Stimulated activated effector memory CD8-positive, alpha-beta T cell treated with anti-CD3 and anti-CD28 coated beads, Interleukin-12 subunit alpha, Interleukin-12 subunit beta, amount 100 ng/mL, for 72 hours (primary cell): ENCODE measurements around the gene PRRG3.
A peak's percentile ranks its signal among the peaks of the same experiment; 100 is the strongest.
"Not testable (repeated sequence)": the region's sequence is repeated elsewhere in the genome, so short reads cannot be mapped to it uniquely, and the experiment has no call there.

Experiments
- ATAC-seq: fragments of 150-1000 bp; cut with Tn5 transposase; 2 replicates; pipeline ENCODE4 v1.10.0; 2021
- DNase-seq, 2 donors: peaks; one replicate each; pipeline ENCODE4 v3.0.0; 2021 to 2022; ENCODE audit warnings: low spot score in 2 of 2
- H3K27ac Mint-ChIP-seq: one replicate; pipeline ENCODE4 v1.8.0; 2022; ENCODE audit warnings: mild to moderate bottlenecking, mixed read lengths
- H3K36me3 Mint-ChIP-seq: one replicate; pipeline ENCODE4 v1.8.0; 2022; ENCODE audit warnings: mild to moderate bottlenecking, mixed read lengths
- H3K4me1 Mint-ChIP-seq: one replicate; pipeline ENCODE4 v1.8.0; 2022; ENCODE audit warnings: mixed read lengths
- H3K4me3 Mint-ChIP-seq: one replicate; pipeline ENCODE4 v1.8.0; 2022; ENCODE audit warnings: mild to moderate bottlenecking, mixed read lengths
- H3K9me3 Mint-ChIP-seq: one replicate; pipeline ENCODE4 v1.8.0; 2022; ENCODE audit warnings: mixed read lengths

The PRRG3 gene

GRCh38 chrX:151694661-151695582 lies at the start of gene PRRG3:
Gene PRRG3, plus strand, starts transcription at chrX:151695458. Its CDS starts 3,357 bp downstream, at chrX:151698815.
- no peak within 1 kb of the TSS for H3K4me3 Mint-ChIP-seq
- no peak for DNase-seq
- H3K4me1 Mint-ChIP-seq: no peaks in the 10 kb centered on the region
- H3K9me3 Mint-ChIP-seq: no peaks in the 10 kb centered on the region
- ATAC-seq: no peak
- H3K27ac Mint-ChIP-seq: no peak within 1 kb of the TSS
- no peaks in the 10 kb centered on the region for H3K36me3 Mint-ChIP-seq

GRCh38 chrX:151675121-151675746 lies 20.0 kb upstream of the PRRG3 start:
- Mint-ChIP-seq H3K36me3 (no peaks in the 10 kb centered on the region), H3K27ac (no peak overlapping the region), H3K4me3 (no peak overlapping the region), H3K9me3 (no peaks in the 10 kb centered on the region), H3K4me1 (no peaks in the 10 kb centered on the region)
- ATAC-seq (no peak), DNase-seq (no peak)

GRCh38 chrX:151676196-151676595 lies 19.1 kb upstream of the PRRG3 start:
- Mint-ChIP-seq H3K4me1 (no peaks in the 10 kb centered on the region), H3K9me3 (no peaks in the 10 kb centered on the region), H3K36me3 (no peaks in the 10 kb centered on the region), H3K4me3 (no peak overlapping the region), H3K27ac (no peak overlapping the region)
- ATAC-seq: no peak
- DNase-seq: no peak

GRCh38 chrX:151679798-151680402 lies 15.4 kb upstream of the PRRG3 start:
- DNase-seq: no peak
- no peaks in the 10 kb centered on the region for H3K4me1 Mint-ChIP-seq
- H3K36me3 Mint-ChIP-seq: no peaks in the 10 kb centered on the region

GRCh38 chrX:151680805-151681204 lies 14.5 kb upstream of the PRRG3 start:
- ATAC-seq: peak; percentile 67
- Mint-ChIP-seq H3K27ac (no peak overlapping the region), H3K4me1 (no peaks in the 10 kb centered on the region), H3K36me3 (no peaks in the 10 kb centered on the region), H3K9me3 (no peaks in the 10 kb centered on the region), H3K4me3 (no peak overlapping the region)
- DNase-seq: peak; percentile 15 to 78

More at GRCh38 chrX:151679798-151680402, 15.4 kb upstream of the PRRG3 start:
- no peak for ATAC-seq
- no peaks in the 10 kb centered on the region for H3K9me3 Mint-ChIP-seq
- no peak overlapping the region for H3K27ac Mint-ChIP-seq
- no peak overlapping the region for H3K4me3 Mint-ChIP-seq

DNA sequence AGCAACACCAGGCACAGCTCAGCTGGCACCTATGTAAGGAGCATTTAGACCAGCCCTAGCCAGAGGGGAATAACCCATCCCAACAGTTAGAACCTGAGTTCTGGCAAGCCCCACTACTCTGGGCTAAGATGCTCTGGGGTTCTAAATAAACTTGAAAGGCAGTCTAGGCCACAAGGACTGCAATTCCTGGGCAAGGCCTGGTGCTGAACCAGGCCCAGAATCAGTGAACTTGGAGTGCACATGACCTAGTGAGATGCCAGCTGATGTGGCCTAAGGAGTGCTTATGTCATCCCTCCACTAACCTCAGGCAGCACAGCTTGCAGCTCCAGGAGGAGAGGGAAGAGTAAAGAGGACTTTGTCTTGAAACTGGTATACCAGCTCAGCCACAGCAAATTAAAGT lies 7.6 kb upstream of the PRRG3 start:
- H3K9me3 Mint-ChIP-seq: no peaks in the 10 kb centered on the region
- H3K4me1 Mint-ChIP-seq: no peaks in the 10 kb centered on the region
- DNase-seq: no peak
- no peaks in the 10 kb centered on the region for H3K36me3 Mint-ChIP-seq
- H3K4me3 Mint-ChIP-seq: no peak overlapping the region
- no peak for ATAC-seq
- no peak overlapping the region for H3K27ac Mint-ChIP-seq

DNA sequence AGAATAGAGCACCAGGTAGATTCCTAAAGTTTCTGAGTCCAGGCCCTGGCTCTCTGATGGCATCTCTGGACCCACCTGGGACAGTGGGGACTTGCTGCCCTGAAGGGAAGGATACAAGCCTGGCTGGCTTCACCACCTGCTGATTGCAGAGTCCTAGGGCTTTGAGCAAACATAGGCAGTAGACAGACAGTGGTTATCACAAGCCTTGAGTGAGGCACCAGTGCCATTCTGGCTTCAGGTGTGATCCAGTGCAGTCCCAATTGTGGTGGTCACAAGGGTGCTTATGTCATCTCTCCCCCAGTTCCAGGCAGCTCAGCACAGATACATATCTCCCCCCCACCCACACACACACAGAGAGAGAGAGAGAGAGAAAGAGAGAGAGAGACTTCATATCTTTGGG lies 6.6 kb upstream of the PRRG3 start:
- DNase-seq (no peak), ATAC-seq (no peak)
- no peaks in the 10 kb centered on the region for H3K9me3 Mint-ChIP-seq
- no peak overlapping the region for H3K27ac Mint-ChIP-seq
- no peaks in the 10 kb centered on the region for H3K36me3 Mint-ChIP-seq
- no peak overlapping the region for H3K4me3 Mint-ChIP-seq
- H3K4me1 Mint-ChIP-seq: no peaks in the 10 kb centered on the region

- Mint-ChIP-seq H3K4me1 (no peaks in the 10 kb centered on the region), H3K9me3 (no peaks in the 10 kb centered on the region), H3K27ac (no peak overlapping the region), H3K4me3 (no peak overlapping the region), H3K36me3 (no peaks in the 10 kb centered on the region)
- ATAC-seq (no peak), DNase-seq (no peak)
Measured at GRCh38 chrX:151692825-151693224, 2.4 kb upstream of the PRRG3 start.

GRCh38 chrX:151694121-151694520 lies 1.1 kb upstream of the PRRG3 start:
- no peaks in the 10 kb centered on the region for H3K36me3 Mint-ChIP-seq
- no peak overlapping the region for H3K4me3 Mint-ChIP-seq
- ATAC-seq (no peak), DNase-seq (no peak)
- no peaks in the 10 kb centered on the region for H3K4me1 Mint-ChIP-seq
- no peaks in the 10 kb centered on the region for H3K9me3 Mint-ChIP-seq
- H3K27ac Mint-ChIP-seq: no peak overlapping the region

DNA sequence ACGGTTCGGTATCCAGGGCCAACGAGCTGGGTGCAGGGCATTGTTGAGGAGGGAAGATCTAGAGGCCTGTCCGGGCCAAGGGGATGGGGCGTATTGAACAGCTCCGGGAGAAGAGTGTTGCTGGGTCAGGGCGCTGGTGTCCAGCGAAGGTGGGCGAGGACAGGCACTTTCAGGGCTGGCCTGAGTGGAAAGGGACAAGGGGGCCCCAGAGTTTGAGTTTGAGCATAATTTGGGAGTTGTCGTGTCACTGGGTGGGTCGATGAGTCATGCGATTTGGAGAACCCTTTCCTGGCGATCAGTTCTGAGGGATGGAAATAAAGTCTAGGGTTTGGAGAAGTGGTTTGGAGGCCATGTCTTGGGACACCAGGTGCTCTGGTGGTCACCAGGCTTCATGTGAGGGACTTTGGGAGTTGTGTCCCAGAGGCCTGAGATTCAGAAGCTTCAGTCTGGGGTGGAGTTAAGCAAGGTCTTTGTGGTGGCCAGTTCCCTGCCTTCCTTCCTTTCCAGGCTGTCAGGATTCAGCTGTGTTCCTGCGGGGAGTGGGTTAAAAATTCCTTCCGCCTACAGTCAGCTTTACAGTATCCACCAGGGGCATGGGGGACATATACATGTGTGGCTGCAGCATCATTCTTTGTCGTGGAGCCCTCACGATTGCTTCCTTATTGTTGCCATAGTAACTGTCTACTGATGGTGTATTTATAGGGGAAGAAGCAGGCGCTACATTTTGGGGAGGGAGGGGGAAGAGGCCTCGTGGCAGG lies 504 bp downstream of the PRRG3 start:
- Mint-ChIP-seq H3K36me3 (no peaks in the 10 kb centered on the region), H3K4me3 (no peak overlapping the region), H3K4me1 (no peaks in the 10 kb centered on the region), H3K9me3 (no peaks in the 10 kb centered on the region), H3K27ac (no peak overlapping the region)
- ATAC-seq (no peak), DNase-seq (no peak)

DNA sequence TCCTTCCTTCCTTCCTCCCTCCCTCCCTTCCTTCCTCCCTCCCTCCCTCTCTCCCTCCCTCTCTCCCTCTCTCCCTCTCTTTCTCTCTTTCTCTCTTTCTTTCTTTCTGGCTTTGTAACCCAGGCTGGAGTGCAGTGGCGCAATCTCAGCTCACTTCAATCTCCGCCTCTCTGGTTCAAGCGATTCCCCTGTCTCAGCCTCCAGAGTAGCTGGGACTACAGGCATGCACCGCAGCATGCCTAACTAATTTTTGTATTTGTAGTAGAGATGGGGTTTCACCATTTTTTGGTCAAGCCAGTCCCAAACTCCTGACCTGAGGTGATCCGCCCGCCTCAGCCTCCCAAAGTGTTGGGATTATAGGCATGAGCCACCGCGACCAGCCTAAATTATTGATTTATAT lies 1.8 kb downstream of the PRRG3 start:
- not testable (repeated sequence) for H3K4me3 Mint-ChIP-seq, H3K4me1 Mint-ChIP-seq, H3K27ac Mint-ChIP-seq, H3K9me3 Mint-ChIP-seq, ATAC-seq, DNase-seq, H3K36me3 Mint-ChIP-seq

DNA sequence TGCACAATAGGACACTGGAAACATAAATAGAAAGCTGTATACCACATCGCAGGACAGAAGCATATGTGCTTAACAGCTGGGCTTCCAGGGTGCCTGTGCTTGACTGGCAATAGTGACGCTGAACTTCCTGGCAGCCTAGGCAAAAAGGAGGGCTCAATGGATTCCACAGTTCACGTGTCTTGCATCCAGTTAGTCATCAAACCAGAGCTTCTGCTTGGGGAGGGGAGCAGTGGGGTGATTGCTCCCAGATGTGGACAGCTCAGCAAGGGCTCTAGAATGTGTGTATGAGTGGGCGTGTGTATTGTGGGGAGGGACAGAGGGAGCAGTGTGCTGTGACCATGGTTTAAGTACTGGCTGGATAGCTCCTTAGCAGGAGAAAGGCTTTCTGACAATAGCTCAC lies 2.3 kb downstream of the PRRG3 start:
- DNase-seq (no peak), ATAC-seq (no peak)
- H3K9me3 Mint-ChIP-seq: no peaks in the 10 kb centered on the region

DNA sequence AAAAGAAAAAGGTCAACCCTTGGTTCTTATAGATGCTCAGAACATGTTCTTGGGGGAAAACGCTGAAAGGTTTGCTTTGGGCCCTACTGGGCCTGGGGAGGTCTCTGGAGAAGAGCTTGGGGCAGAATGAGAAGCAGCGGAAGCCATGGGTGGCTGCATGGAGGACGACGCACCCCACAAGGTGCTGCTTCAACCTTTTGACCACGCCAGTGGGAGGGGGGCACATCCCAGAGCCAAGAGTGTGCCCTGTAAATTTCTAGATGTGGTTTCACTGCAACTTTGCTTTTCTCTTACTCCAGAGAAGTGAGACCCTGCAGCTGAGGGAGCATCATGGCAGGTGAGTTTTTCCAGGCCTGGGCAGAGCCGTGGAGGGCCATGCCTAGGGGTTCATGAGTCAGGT lies 3.2 kb downstream of the PRRG3 start:
- H3K36me3 Mint-ChIP-seq: no peaks in the 10 kb centered on the region
- ATAC-seq (no peak), DNase-seq (no peak)
- no peak overlapping the region for H3K27ac Mint-ChIP-seq
- H3K4me1 Mint-ChIP-seq: no peaks in the 10 kb centered on the region
- H3K9me3 Mint-ChIP-seq: no peaks in the 10 kb centered on the region
- no peak overlapping the region for H3K4me3 Mint-ChIP-seq

More for the DNA sequence above, 2.3 kb downstream of the PRRG3 start:
- Mint-ChIP-seq H3K4me1 (no peaks in the 10 kb centered on the region), H3K4me3 (no peak overlapping the region), H3K27ac (no peak overlapping the region), H3K36me3 (no peaks in the 10 kb centered on the region)

- H3K9me3 Mint-ChIP-seq: no peaks in the 10 kb centered on the region
- DNase-seq (no peak), ATAC-seq (no peak)
- no peak overlapping the region for H3K27ac Mint-ChIP-seq
- no peaks in the 10 kb centered on the region for H3K36me3 Mint-ChIP-seq
- H3K4me1 Mint-ChIP-seq: no peaks in the 10 kb centered on the region
- H3K4me3 Mint-ChIP-seq: no peak overlapping the region
Measured at GRCh38 chrX:151699746-151700145, 4.5 kb downstream of the PRRG3 start.

DNA sequence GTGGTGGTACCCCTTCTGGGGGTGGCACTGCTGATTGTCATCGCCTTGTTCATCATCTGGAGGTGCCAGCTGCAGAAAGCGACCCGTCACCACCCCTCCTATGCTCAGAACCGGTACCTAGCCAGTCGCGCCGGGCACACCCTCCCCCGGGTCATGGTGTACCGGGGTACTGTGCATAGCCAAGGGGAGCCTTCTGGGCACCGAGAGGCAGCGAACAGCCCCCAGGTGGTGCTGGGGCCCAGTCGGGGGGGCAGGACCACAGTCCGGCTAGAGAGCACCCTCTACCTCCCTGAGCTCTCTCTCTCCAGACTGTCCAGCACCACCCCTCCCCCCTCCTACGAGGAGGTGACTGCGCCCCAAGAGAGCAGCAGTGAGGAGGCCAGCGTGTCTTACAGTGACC lies 5.3 kb downstream of the PRRG3 start:
- no peak for DNase-seq
- H3K36me3 Mint-ChIP-seq: no peaks in the 10 kb centered on the region
- no peak overlapping the region for H3K27ac Mint-ChIP-seq
- H3K9me3 Mint-ChIP-seq: no peaks in the 10 kb centered on the region
- H3K4me3 Mint-ChIP-seq: no peak overlapping the region
- H3K4me1 Mint-ChIP-seq: no peaks in the 10 kb centered on the region
- ATAC-seq: no peak
